ENCODE results near the gene CALCOCO1. TPM values are rescaled to one million over a fixed set of nuclear protein-coding genes. Genes with fewer than 3 reads are reported as not detected.
A peak's percentile ranks its signal among the peaks of the same experiment; 100 is the strongest.

CALCOCO1 gene
- total and polyA plus RNA-seq, 2 of the 13 experiments (the other 11 are each of a cell fraction or from before 2014, with no cell fraction given): 7.7 to 47.7 TPM

DNA sequence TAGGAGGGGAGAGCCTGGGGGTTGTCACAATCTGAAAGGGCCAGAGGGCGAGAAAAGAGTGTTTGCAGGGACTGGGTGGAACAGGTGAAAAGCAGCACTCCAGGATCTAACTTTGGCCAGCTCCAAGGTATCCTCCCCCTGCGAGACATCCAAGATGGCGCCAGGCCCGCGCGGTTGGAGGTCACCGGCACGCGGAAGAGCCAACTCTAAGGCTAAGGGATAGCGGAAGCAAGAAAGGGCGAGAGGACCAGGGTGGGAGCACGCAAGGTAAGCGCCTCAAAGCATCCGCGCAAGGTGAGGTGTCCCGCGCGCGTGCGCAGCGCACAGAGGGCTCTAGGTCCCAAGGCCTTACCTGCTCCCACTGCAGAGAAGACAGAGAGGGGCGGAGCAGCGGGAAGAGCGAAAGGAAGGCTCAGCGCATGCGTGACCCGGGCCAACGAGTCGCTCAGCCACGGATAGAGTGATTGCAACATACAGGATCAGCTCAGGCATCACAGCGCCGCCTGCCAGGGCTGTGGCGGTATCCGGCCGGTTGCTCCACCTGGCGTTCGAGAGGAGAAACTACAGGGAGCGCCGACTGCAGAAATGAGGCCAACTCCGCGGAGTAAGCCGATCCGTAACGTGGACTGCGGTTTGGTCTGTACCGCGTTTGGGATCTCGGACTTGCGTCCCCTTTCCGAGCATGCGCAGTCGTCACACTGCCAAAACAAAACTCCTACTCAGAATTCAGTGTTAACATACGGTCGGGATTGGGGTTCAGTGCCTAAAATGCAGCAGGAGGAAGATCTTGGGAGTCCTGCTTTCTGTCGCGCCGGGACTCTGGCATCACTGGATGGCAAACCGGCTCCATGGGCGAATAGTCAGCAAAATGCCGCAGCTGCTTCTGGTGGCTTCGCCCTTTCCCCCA lies 51.3 kb downstream of the CALCOCO1 start, which contains the start of gene ATP5MC2 (continued):
- TF ChIP-seq, protein P1, sequence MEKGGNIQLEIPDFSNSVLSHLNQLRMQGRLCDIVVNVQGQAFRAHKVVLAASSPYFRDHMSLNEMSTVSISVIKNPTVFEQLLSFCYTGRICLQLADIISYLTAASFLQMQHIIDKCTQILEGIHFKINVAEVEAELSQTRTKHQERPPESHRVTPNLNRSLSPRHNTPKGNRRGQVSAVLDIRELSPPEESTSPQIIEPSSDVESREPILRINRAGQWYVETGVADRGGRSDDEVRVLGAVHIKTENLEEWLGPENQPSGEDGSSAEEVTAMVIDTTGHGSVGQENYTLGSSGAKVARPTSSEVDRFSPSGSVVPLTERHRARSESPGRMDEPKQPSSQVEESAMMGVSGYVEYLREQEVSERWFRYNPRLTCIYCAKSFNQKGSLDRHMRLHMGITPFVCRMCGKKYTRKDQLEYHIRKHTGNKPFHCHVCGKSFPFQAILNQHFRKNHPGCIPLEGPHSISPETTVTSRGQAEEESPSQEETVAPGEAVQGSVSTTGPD (CRISPR knock-in tag; IDR thresholded peaks at IDR 0.05): no peak
- TF ChIP-seq, protein P2, sequence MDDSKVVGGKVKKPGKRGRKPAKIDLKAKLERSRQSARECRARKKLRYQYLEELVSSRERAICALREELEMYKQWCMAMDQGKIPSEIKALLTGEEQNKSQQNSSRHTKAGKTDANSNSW (CRISPR knock-in tag; IDR thresholded peaks at IDR 0.05; ENCODE audit: borderline replicate concordance): peak; percentile 92; the same call in 1 of the 2 replicates
- TF ChIP-seq, protein P3, sequence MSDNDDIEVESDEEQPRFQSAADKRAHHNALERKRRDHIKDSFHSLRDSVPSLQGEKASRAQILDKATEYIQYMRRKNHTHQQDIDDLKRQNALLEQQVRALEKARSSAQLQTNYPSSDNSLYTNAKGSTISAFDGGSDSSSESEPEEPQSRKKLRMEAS (IDR thresholded peaks at IDR 0.05): peak; percentile 98
- TF ChIP-seq ZFP36L1 (CRISPR knock-in tag; IDR thresholded peaks at IDR 0.05): peak; percentile 95
- TF ChIP-seq TAF15 (IDR thresholded peaks at IDR 0.05; ENCODE audit: low read depth, low read length, poor library complexity, severe bottlenecking): peak; percentile 55
- no peak for TF ChIP-seq MTF1 (CRISPR knock-in tag; IDR thresholded peaks at IDR 0.05)
- peak; percentile 43; the same call in 1 of the 2 replicates for TF ChIP-seq ZNF782 (CRISPR knock-in tag; IDR thresholded peaks at IDR 0.05; ENCODE audit: borderline replicate concordance)
- TF ChIP-seq ZNF781 (CRISPR knock-in tag; IDR thresholded peaks at IDR 0.05; ENCODE audit: borderline replicate concordance, not compliant biosample characterization): peak; percentile 39
- TF ChIP-seq, protein P4, sequence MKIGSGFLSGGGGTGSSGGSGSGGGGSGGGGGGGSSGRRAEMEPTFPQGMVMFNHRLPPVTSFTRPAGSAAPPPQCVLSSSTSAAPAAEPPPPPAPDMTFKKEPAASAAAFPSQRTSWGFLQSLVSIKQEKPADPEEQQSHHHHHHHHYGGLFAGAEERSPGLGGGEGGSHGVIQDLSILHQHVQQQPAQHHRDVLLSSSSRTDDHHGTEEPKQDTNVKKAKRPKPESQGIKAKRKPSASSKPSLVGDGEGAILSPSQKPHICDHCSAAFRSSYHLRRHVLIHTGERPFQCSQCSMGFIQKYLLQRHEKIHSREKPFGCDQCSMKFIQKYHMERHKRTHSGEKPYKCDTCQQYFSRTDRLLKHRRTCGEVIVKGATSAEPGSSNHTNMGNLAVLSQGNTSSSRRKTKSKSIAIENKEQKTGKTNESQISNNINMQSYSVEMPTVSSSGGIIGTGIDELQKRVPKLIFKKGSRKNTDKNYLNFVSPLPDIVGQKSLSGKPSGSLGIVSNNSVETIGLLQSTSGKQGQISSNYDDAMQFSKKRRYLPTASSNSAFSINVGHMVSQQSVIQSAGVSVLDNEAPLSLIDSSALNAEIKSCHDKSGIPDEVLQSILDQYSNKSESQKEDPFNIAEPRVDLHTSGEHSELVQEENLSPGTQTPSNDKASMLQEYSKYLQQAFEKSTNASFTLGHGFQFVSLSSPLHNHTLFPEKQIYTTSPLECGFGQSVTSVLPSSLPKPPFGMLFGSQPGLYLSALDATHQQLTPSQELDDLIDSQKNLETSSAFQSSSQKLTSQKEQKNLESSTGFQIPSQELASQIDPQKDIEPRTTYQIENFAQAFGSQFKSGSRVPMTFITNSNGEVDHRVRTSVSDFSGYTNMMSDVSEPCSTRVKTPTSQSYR (CRISPR knock-in tag; IDR thresholded peaks at IDR 0.05; ENCODE audit: borderline replicate concordance): no peak
- no peak for TF ChIP-seq ATAD3A (CRISPR knock-in tag; IDR thresholded peaks at IDR 0.05)
- TF ChIP-seq TCF12 (IDR thresholded peaks at IDR 0.05): no peak
- no peak for TF ChIP-seq TCF12 (CRISPR knock-in tag; IDR thresholded peaks at IDR 0.05)
- no peak for TF ChIP-seq MTA3 (CRISPR knock-in tag; IDR thresholded peaks at IDR 0.05)
- TF ChIP-seq, protein P5, sequence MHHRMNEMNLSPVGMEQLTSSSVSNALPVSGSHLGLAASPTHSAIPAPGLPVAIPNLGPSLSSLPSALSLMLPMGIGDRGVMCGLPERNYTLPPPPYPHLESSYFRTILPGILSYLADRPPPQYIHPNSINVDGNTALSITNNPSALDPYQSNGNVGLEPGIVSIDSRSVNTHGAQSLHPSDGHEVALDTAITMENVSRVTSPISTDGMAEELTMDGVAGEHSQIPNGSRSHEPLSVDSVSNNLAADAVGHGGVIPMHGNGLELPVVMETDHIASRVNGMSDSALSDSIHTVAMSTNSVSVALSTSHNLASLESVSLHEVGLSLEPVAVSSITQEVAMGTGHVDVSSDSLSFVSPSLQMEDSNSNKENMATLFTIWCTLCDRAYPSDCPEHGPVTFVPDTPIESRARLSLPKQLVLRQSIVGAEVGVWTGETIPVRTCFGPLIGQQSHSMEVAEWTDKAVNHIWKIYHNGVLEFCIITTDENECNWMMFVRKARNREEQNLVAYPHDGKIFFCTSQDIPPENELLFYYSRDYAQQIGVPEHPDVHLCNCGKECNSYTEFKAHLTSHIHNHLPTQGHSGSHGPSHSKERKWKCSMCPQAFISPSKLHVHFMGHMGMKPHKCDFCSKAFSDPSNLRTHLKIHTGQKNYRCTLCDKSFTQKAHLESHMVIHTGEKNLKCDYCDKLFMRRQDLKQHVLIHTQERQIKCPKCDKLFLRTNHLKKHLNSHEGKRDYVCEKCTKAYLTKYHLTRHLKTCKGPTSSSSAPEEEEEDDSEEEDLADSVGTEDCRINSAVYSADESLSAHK (CRISPR knock-in tag; IDR thresholded peaks at IDR 0.05; ENCODE audit: borderline replicate concordance): no peak
- peak; percentile 85 for TF ChIP-seq ZSCAN9 (CRISPR knock-in tag; IDR thresholded peaks at IDR 0.05; ENCODE audit: borderline replicate concordance)
- TF ChIP-seq RBM39 (IDR thresholded peaks at IDR 0.05; ENCODE audit: low read depth, low read length, poor library complexity, severe bottlenecking): peak; percentile 92
- peak; percentile 97 for TF ChIP-seq ZNF350 (CRISPR knock-in tag; IDR thresholded peaks at IDR 0.05; ENCODE audit: borderline replicate concordance, low read depth)

Measured in HepG2 (cell line).